Measurements from ENCODE around the gene GUCA1A.

GUCA1A gene

DNA sequence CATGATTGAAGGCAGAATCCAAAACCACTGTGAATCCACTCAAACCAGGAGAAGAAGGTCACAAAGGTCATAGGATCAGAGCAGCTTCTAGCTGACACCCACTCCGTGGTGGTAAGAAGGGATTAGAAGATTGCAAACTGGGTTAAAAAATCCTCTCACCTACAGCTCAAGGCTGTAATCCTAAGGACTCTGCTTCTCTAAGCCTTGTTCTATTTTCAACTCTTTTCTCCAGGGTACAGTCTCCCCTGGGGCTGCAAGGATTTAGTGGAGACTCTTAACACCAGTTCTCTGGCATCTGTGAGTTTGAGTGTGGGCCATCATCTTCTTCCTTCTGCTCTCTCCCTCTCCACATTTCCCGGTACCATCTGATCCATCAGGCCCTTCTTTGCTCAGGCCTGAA, at the start of gene GUCA1A:
GUCA1A (plus strand) TSS at position 264 of the 400 bp plus-strand sequence. CDS start 250 bp downstream, outside the sequence.
- DNase-seq (ENCODE audit: low read depth) = no peak

DNA sequence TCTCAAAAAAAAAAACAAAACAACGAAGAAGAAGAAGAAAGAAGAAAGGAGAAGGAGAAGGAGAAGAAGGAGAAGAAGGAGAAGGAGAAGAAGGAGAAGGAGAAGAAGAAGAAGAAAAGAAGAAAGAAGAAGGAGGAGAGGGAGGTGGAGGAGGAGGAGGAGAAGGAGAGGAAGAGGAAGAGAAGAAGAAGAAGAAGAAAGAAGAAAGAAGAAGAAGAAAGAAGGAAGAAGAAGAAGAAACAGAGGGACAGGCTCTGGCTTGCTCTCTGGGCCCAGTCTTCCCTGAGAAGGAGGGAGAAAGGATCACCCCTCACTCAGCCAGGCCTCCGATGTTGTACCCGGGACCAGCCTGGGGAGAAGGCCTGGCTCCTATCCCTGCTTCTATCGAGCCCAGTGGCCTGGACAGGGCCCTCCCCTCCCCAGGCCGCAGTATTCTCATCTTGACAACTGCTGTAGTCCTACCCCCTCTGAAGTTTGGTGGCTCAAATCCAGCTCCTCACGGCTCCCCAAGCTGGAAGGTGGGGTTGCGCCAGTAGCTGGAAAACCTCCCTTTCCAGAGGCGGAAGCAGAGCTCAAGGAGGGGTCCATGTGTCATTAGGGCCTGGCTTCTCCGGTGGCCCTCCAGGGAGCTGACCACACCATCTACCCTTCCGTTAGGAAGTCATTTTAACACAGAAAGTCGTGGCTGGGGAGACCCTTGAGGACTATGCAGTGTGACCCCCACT, 49.6 kb upstream of the GUCA1A start:
- no peak for DNase-seq (ENCODE audit: low read depth)

DNA sequence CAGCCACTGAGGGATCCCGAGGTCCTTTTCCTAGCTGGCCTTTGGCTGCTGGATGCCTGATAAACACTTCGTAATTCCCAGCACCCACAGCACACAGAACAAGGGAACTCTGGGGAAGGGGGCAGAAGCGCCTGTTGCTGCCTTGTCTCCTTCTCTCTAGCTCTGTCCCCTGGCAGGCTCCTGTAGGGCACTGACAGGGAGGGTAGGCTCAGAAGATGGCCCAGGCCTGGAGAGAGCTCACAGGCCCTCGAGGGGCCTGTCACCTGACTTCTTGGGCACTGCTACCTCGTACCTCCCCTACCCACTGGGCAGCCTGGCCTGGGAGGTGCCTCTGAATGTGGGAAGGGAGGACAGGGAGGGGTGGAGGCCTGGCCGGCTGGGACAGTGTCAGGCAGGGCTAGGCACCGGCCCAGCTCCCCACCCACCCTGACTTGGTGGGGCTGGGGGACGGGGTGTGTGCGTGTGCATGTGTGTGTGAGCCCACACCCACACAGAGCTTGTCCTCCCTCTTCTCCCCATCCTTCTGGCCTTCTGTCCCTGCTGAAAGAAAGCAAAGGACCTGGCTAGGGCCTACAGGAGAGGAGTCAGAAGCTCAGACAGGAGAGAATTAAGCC, 48.8 kb upstream of the GUCA1A start:
- DNase-seq (ENCODE audit: low read depth) = no peak

DNA sequence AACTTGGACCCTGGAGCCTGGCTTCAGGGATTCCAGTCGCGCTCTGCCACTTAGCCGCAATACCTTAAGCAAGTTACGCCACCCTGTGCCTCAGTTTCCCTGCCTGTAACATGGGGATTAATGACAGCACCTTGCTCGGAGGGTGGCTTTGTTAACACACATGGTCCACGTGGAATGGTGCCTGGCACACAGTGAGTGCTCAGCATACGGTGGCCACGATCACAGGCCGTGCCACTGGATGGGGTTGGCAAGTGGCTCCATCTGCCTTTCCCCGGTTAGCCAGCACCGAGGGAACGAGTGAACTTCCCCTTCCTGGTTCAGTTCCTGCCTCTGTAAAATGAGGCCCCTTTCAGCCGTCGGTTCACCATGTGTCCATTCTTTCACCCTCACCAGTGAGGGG, 47.9 kb upstream of the GUCA1A start:
- no peak for DNase-seq (ENCODE audit: low read depth)

GRCh38 chr6:42125663-42126062, 47.5 kb upstream of the GUCA1A start:
- DNase-seq (ENCODE audit: low read depth) = no peak

GRCh38 chr6:42128460-42129359, 44.5 kb upstream of the GUCA1A start:
- no peak for DNase-seq (ENCODE audit: low read depth)

DNA sequence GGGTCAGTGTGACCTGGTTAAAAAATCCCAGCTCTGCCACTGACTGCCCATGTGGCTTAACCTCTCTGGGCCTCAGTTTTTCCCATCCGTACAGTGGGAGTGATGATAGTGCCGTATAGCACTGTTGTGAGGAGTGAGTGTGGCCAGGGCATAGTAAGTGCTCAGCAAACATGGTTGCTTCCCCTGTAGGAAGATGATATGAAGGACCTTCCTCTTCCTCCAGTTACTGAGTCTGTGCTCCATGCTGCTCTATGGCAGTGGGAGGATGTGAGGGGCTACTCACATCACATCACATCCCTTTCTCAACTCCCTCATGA, 43.8 kb upstream of the GUCA1A start:
- DNase-seq (ENCODE audit: low read depth) = no peak

DNA sequence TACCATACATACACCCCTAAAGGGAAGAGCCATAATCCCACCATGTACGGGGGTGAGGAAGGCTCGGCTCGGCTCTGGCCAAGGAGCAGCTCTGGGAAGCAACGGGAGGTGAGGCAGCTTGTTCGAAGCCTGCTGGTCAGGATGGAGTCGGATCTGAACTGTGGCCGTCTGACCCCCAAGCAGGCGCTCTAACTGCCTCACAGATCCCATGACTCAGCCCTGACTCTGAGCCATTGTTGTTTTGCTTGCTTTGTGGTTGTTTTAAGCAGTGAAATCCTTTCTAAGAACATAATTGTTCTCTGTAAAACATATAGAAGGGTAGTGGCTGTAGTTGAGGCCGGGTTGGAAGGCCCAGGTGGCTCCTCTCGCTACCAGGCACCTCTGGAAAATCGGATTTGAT, 41.6 kb upstream of the GUCA1A start:
- peak; percentile 44 for DNase-seq (ENCODE audit: low read depth)

GRCh38 chr6:42133926-42134325, 39.2 kb upstream of the GUCA1A start:
- no peak for DNase-seq (ENCODE audit: low read depth)

DNA sequence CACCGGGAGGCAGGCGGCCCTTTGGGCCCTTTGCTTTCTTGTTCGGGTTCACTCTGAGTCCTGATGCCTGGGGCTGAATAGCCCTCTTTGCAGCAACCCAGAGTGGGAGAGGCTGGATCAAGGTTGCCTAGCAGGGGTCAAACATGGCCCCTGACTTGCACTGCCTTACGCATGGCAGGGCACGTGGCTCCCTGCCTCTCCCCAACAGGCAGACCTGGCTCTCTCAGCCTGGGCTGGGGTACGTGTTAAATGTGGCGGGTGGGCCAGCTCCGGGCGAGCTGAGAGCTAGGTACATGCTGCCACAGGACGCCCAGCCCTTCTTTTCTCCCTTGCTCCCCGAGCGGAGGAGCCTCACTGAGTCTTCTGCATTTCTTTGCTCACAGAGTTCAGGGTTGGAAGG, 38.0 kb upstream of the GUCA1A start:
- no peak for DNase-seq (ENCODE audit: low read depth)

- no peak for DNase-seq (ENCODE audit: low read depth)
Observed at GRCh38 chr6:42135722-42136121, 37.4 kb upstream of the GUCA1A start.

GRCh38 chr6:42136508-42137193, 36.5 kb upstream of the GUCA1A start:
- no peak for DNase-seq (ENCODE audit: low read depth)

DNA sequence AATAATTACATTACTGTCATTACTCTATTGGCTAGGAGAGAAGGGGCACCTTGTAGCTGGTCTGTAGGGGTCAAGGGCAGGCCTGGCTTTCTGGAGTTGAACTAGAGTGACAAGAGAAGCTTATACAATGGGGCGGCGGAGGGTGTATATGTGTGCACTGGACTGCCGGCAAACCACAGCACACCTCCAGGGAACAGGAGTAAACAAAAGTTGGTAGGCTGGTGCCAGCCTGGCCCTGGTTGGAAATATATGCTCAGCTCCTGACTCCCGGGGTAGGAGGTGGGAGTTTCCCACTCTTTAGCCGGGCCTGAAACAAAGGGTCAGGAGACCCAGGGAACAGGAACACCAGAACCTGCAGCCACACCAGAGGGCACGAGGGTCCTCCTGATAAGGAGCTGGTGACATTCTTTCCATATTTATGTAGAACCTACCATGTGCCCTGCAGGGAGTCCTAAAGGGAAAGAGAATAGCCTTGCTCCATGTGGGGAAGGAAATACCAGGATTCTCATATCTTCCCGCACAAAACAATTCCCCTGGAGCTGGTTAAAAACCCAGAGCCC, 35.9 kb upstream of the GUCA1A start:
- DNase-seq (ENCODE audit: low read depth) = no peak

DNA sequence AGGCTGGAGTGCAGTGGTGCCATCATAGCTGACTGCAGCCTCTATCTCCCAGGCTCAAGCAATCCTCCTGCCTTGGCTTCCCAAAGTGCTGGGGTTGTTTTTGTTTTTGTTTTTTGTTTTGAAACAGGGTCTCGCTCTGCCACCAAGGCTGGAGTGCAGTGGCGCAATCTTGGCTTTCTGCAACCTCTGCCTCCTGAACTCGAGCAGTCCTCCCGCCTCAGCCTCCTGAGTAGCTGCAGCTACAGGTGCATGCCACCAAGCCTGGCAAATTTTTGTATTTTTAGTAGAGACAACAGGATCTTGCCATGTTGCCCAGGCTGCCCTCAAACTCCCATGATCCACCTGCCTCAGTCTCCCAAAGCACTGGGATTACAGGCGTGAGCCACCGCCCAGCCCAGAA, 35.0 kb upstream of the GUCA1A start:
- DNase-seq (ENCODE audit: low read depth) = no peak

- no peak for DNase-seq (ENCODE audit: low read depth)
Observed at GRCh38 chr6:42138630-42139619, 34.2 kb upstream of the GUCA1A start.

GRCh38 chr6:42140032-42140431, 33.1 kb upstream of the GUCA1A start:
- DNase-seq (ENCODE audit: low read depth) = no peak

DNA sequence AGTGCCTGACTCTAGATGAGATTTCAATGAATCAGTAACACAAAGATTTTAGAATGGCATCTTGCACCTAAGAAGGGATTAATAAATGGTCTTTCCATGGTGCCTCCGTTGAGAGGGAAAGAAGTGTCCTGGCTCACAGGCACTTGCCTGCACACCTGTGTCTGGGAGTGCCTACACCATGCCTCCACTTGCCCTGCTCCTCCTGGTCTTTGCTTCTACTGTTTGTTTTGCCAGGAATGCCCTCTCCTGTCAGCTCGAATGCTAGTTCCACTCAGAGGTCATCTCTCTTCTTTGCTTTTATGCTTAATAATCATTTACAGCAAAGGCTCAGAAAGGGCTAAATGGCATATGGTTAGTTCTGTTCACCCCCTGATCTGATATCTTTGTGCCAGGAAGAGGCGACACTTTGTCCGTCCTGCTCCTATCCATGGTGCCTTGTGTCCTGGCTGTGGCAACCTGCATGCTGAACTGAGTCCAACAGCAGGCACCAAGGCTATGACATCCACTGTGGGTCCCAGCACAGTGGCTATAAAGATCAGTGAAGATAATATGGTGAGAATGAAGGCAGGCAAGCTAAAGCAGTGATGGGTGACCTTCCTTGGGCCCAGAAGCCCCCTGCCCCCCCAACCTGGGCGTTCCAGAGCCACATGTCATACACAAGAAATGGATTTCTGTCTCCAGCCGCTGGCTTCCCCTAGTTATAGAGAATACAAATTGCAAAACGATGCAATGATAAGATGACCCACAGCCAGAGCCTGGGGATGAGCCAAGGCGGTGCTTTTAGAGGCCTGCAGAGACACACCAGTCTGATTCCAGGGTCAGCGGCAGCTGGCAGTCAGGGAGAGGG, 32.2 kb upstream of the GUCA1A start:
- DNase-seq (ENCODE audit: low read depth) = no peak

DNA sequence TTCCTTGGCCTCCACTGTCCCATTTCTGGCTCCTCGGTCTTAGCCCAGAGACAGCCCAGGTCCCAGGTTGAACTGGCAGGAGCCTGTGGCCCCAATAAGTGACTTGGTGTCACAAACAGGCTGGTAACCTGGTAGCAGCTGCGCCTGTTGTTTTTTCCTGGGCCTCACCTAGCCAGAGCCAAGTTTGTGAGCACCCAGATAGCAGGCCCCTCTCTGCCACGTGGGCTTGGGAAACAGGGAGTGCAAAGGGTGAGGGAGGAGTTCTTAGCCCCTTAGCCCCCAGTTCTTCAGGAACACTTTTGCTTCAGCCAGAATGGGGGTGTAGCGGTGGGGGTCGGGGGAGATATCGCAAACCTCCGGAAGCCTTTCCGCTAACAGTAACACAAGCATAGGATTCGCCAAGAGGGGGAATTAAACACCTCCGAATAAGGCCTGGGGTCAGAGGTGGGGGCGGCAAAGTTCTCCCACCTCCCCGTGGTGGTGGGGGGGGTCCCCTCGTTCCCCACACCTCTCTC, 31.5 kb upstream of the GUCA1A start:
- DNase-seq (ENCODE audit: low read depth) = no peak

DNA sequence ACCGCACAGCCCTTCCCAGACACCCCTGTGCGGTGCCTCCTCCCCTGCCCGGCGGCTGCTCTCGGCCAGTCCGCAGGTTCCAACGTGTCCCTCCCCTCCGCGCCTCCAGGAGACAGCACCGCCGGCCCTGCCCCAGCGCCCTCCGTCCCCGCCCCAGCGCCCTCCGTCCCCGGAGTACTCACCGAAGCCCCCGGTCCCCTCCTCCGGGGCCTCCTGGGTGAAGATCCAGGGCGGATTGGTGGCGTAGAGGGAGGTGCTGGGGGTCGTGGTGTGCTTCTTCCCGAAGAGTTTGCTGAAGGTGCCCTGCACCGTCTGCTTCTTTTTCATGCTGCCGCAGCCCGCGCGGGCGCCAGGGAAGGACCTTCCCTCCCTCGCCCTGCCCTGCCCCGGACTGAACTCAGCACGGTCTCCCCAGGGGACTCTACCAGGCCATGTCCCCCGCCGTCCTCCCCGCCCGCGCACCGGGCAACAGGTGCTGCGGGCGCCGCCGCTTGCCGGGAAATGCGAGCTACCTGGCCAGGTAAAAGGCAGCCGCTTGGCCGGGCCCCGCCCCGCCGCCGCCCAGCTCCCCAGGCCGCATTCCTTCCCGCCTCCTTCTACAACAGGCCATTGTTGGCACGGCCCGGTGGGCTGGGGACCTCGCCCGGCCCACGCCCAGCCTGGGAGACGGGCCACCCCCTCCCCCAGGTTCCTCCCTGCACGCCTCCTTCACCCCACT, 30.9 kb upstream of the GUCA1A start, which contains the start of gene C6orf132:
C6orf132 (minus strand) TSS at position 503 of the 718 bp plus-strand sequence; CDS start at position 327, 176 bp downstream.
- DNase-seq (ENCODE audit: low read depth) = no peak

Data from GM04503 (cell line).